ENCODE data around the gene CDC14A. TPM values are rescaled to one million over a fixed set of nuclear protein-coding genes. Genes with fewer than 3 reads are reported as not detected.

Gene CDC14A
- total RNA-seq, 1 experiment from 2014 or later, result 11.1 TPM

DNA sequence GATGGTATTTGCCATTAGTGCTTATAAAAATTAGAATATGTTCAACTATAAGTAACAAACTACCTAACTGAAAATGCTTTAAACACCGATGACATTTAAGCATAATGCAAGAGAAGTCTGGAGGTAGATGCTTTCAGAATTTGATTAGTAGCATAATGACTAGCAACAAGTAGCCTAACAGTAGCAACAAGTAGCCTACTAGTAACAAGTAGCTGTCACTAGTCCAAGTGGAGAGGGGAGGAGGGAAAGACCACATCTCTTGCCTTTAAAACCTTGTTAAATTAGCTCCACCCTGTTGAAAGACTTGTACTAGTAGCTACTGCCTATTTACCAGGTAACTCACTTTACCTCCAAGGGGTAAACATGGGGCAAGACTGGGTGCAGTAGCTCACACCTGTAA lies 193.5 kb downstream of the CDC14A start:
- no peak overlapping the region for H3K27ac Mint-ChIP-seq
- TF ChIP-seq, protein P1, sequence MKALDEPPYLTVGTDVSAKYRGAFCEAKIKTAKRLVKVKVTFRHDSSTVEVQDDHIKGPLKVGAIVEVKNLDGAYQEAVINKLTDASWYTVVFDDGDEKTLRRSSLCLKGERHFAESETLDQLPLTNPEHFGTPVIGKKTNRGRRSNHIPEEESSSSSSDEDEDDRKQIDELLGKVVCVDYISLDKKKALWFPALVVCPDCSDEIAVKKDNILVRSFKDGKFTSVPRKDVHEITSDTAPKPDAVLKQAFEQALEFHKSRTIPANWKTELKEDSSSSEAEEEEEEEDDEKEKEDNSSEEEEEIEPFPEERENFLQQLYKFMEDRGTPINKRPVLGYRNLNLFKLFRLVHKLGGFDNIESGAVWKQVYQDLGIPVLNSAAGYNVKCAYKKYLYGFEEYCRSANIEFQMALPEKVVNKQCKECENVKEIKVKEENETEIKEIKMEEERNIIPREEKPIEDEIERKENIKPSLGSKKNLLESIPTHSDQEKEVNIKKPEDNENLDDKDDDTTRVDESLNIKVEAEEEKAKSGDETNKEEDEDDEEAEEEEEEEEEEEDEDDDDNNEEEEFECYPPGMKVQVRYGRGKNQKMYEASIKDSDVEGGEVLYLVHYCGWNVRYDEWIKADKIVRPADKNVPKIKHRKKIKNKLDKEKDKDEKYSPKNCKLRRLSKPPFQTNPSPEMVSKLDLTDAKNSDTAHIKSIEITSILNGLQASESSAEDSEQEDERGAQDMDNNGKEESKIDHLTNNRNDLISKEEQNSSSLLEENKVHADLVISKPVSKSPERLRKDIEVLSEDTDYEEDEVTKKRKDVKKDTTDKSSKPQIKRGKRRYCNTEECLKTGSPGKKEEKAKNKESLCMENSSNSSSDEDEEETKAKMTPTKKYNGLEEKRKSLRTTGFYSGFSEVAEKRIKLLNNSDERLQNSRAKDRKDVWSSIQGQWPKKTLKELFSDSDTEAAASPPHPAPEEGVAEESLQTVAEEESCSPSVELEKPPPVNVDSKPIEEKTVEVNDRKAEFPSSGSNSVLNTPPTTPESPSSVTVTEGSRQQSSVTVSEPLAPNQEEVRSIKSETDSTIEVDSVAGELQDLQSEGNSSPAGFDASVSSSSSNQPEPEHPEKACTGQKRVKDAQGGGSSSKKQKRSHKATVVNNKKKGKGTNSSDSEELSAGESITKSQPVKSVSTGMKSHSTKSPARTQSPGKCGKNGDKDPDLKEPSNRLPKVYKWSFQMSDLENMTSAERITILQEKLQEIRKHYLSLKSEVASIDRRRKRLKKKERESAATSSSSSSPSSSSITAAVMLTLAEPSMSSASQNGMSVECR (CRISPR knock-in tag; IDR thresholded peaks at IDR 0.05; ENCODE audit: borderline replicate concordance), result no peak
- no peak for TF ChIP-seq MYBL2 (CRISPR knock-in tag; IDR thresholded peaks at IDR 0.05)
- peaks cover 29% of the 10 kb centered on the region for H3K27me3 Mint-ChIP-seq (ENCODE audit: low read depth)
- CTCF ChIA-PET, result no interaction called here
- ATAC-seq (no peak), DNase-seq (ENCODE audit: low spot score) (no peak)
- peaks cover 8% of the 10 kb centered on the region for H3K9me3 Mint-ChIP-seq
- no peak overlapping the region for H3K4me3 Mint-ChIP-seq
- H3K4me1 Mint-ChIP-seq, result no peaks in the 10 kb centered on the region
- H3K36me3 Mint-ChIP-seq, result no peaks in the 10 kb centered on the region
- POLR2A ChIA-PET, result no interaction called here

- DNase-seq (ENCODE audit: low spot score) (no peak), ATAC-seq (no peak)
- TF ChIP-seq STAT6 (CRISPR knock-in tag; conservative IDR thresholded peaks at IDR 0.05; ENCODE audit: low read depth), result no peak
- no peak for TF ChIP-seq ELF4 (CRISPR knock-in tag; IDR thresholded peaks at IDR 0.05; ENCODE audit: low read depth)
- no peak for TF ChIP-seq ATF1 (CRISPR knock-in tag; IDR thresholded peaks at IDR 0.05)
- TF ChIP-seq SP1 (CRISPR knock-in tag; conservative IDR thresholded peaks at IDR 0.05), result no peak
- no peak for TF ChIP-seq ZNF532 (CRISPR knock-in tag; IDR thresholded peaks at IDR 0.05; ENCODE audit: borderline replicate concordance)
- TF ChIP-seq, protein P2, sequence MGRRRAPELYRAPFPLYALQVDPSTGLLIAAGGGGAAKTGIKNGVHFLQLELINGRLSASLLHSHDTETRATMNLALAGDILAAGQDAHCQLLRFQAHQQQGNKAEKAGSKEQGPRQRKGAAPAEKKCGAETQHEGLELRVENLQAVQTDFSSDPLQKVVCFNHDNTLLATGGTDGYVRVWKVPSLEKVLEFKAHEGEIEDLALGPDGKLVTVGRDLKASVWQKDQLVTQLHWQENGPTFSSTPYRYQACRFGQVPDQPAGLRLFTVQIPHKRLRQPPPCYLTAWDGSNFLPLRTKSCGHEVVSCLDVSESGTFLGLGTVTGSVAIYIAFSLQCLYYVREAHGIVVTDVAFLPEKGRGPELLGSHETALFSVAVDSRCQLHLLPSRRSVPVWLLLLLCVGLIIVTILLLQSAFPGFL (CRISPR knock-in tag; IDR thresholded peaks at IDR 0.05; ENCODE audit: borderline replicate concordance), result no peak
- no peak for TF ChIP-seq NR2C2 (CRISPR knock-in tag; IDR thresholded peaks at IDR 0.05)
- Mint-ChIP-seq H3K36me3 (peaks cover 7% of the 10 kb centered on the region), H3K4me1 (no peaks in the 10 kb centered on the region), H3K27me3 (ENCODE audit: low read depth) (peaks cover 3% of the 10 kb centered on the region; the same call in 1 of the 2 replicates), H3K27ac (no peak overlapping the region), H3K4me3 (no peak overlapping the region), H3K9me3 (peaks cover 36% of the 10 kb centered on the region)
- ChIA-PET CTCF (no interaction called here), POLR2A (no interaction called here)
Measured at GRCh38 chr1:100552031-100552430, 199.7 kb downstream of the CDC14A start.

GRCh38 chr1:100552922-100553321 lies 200.6 kb downstream of the CDC14A start:
- DNase-seq (ENCODE audit: low spot score) (no peak), ATAC-seq (no peak)
- no peak for TF ChIP-seq USF1 (CRISPR knock-in tag; IDR thresholded peaks at IDR 0.05)
- TF ChIP-seq ZNF219 (CRISPR knock-in tag; IDR thresholded peaks at IDR 0.05; ENCODE audit: borderline replicate concordance), result no peak
- no peak for TF ChIP-seq ZNF671 (CRISPR knock-in tag; IDR thresholded peaks at IDR 0.05)
- no peak for TF ChIP-seq FOXJ3 (CRISPR knock-in tag; IDR thresholded peaks at IDR 0.05; ENCODE audit: borderline replicate concordance)
- Mint-ChIP-seq H3K27me3 (ENCODE audit: low read depth) (peaks cover 3% of the 10 kb centered on the region; the same call in 1 of the 2 replicates), H3K9me3 (peaks cover 36% of the 10 kb centered on the region), H3K27ac (no peak overlapping the region), H3K4me3 (no peak overlapping the region), H3K4me1 (peaks cover 8% of the 10 kb centered on the region), H3K36me3 (peaks cover 7% of the 10 kb centered on the region)
- ChIA-PET CTCF (no interaction called here), POLR2A (no interaction called here)
